OCI-LY3 (cell line): ENCODE results near the gene ANO10.
"Not testable (repeated sequence)": the region's sequence is repeated elsewhere in the genome, so short reads cannot be mapped to it uniquely, and the experiment has no call there.

Experiments
- EZH2phosphoT487 ChIP-seq: fragments of 200-600 bp; shearing (Covaris generic); IDR thresholded peaks from 2 replicates; pipeline ENCODE4 v1.6.1; 2018; ENCODE audit warnings: antibody characterized with exemption, mixed run types, low read depth
- TF ChIP-seq, protein P1 (sequence below): fragments of 200-600, 300-600 bp; sonication (generic); IDR thresholded peaks from 2 replicates; pipeline ENCODE4 v1.5.1; 2014; ENCODE audit warnings: antibody characterized with exemption, low read length, low read depth

DNA sequence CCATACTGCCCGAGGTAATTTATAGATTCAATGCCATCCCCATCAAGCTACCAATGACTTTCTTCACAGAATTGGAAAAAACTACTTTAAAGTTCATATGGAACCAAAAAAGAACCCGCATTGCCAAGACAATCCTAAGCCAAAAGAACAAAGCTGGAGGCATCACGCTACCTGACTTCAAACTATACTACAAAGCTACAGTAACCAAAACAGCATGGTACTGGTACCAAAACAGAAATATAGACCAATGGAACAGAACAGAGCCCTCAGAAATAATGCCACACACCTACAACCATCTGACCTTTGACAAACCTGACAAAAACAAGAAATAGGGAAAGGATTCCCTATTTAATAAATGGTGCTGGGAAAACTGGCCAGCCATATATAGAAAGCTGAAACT is 25.6 kb downstream of the ANO10 start:
- TF ChIP-seq, protein P1, sequence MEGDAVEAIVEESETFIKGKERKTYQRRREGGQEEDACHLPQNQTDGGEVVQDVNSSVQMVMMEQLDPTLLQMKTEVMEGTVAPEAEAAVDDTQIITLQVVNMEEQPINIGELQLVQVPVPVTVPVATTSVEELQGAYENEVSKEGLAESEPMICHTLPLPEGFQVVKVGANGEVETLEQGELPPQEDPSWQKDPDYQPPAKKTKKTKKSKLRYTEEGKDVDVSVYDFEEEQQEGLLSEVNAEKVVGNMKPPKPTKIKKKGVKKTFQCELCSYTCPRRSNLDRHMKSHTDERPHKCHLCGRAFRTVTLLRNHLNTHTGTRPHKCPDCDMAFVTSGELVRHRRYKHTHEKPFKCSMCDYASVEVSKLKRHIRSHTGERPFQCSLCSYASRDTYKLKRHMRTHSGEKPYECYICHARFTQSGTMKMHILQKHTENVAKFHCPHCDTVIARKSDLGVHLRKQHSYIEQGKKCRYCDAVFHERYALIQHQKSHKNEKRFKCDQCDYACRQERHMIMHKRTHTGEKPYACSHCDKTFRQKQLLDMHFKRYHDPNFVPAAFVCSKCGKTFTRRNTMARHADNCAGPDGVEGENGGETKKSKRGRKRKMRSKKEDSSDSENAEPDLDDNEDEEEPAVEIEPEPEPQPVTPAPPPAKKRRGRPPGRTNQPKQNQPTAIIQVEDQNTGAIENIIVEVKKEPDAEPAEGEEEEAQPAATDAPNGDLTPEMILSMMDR = not testable (repeated sequence)
- not testable (repeated sequence) for TF ChIP-seq EZH2phosphoT487
